Endodermal cell (in vitro differentiated cells): ENCODE measurements around the gene LRP4. TPM values are rescaled to one million over a fixed set of nuclear protein-coding genes. Genes with fewer than 3 reads are reported as not detected.
A peak's percentile ranks its signal among the peaks of the same experiment; 100 is the strongest.

Source experiments
- DNase-seq: peaks from one replicate; pipeline ENCODE4 v3.0.0-alpha.2; 2017
- H3K27ac ChIP-seq: 2 replicates; pipeline ENCODE4 v1.5.1; 2013; ENCODE audit warnings: mild to moderate bottlenecking, low read depth, low read length, moderate library complexity
- H3K27me3 ChIP-seq: 2 replicates; pipeline ENCODE4 v1.6.1; 2013; ENCODE audit warnings: mild to moderate bottlenecking, low read length, moderate library complexity; ENCODE audit not compliant: insufficient read depth, control insufficient read depth, poor library complexity, severe bottlenecking
- H3K36me3 ChIP-seq: 2 replicates; pipeline ENCODE4 v1.7.0; 2013; ENCODE audit warnings: mild to moderate bottlenecking, low read length, moderate library complexity; ENCODE audit not compliant: control insufficient read depth, insufficient read depth
- H3K4me1 ChIP-seq: one replicate; pipeline ENCODE4 v1.7.0; 2013; ENCODE audit warnings: low read length; ENCODE audit not compliant: control insufficient read depth, insufficient read depth
- H3K4me3 ChIP-seq: 2 replicates; pipeline ENCODE4 v1.5.1; 2013; ENCODE audit warnings: mild to moderate bottlenecking, low read length, moderate library complexity
- H3K9ac ChIP-seq: 2 replicates; pipeline ENCODE4 v1.6.1; 2013; ENCODE audit warnings: mild to moderate bottlenecking, low read length, moderate library complexity; ENCODE audit not compliant: poor library complexity, severe bottlenecking; ENCODE audit errors: extremely low read depth
- H3K9me3 ChIP-seq: 2 replicates; pipeline ENCODE4 v1.6.1; 2013; ENCODE audit warnings: mild to moderate bottlenecking, low read length, moderate library complexity; ENCODE audit not compliant: control insufficient read depth
- H3K27ac Mint-ChIP-seq: 2 replicates; pipeline ENCODE4 v1.8.0; 2020; ENCODE audit warnings: mixed read lengths
- H3K27me3 Mint-ChIP-seq: 2 replicates; pipeline ENCODE4 v1.8.0; 2021; ENCODE audit warnings: mild to moderate bottlenecking, mixed read lengths; ENCODE audit not compliant: insufficient read depth
- H3K36me3 Mint-ChIP-seq: 2 replicates; pipeline ENCODE4 v1.8.0; 2020; ENCODE audit warnings: low read depth, mixed read lengths
- H3K4me1 Mint-ChIP-seq: 2 replicates; pipeline ENCODE4 v1.8.0; 2020; ENCODE audit warnings: mixed read lengths
- H3K4me3 Mint-ChIP-seq: 2 replicates; pipeline ENCODE4 v1.8.0; 2020; ENCODE audit warnings: mild to moderate bottlenecking, moderate library complexity, mixed read lengths
- H3K9me3 Mint-ChIP-seq: 2 replicates; pipeline ENCODE4 v1.8.0; 2020; ENCODE audit warnings: mild to moderate bottlenecking, mixed read lengths
- CTCF ChIP-seq: fragments of 200-600 bp; sonication (generic); conservative IDR thresholded peaks from 2 replicates; pipeline ENCODE4 v1.5.0; 2021; ENCODE audit warnings: antibody characterized with exemption, mild to moderate bottlenecking
- WGBS, 2 experiments: methylation state at CpG; one replicate each; pipeline versions ENCODE4 v1.1.5 to v1.1.7; 2013; ENCODE audit warnings: missing lambda C conversion rate in 2 of 2, mixed read lengths in 1 of 2; ENCODE audit not compliant: insufficient coverage in 1 of 2, insufficient read length in 1 of 2; 5-methylcytosine and 5-hydroxymethylcytosine counted together
- long read RNA-seq, 4 experiments: library from polyadenylated mRNA in 2 of 4; library from RNA in 1 of 4; library from capped mRNA in 1 of 4; stranded (forward) in 3 of 4; unstranded in 1 of 4; transcript quantifications; one replicate each; pipeline ENCODE4 v2.0.0, GENCODE V29; 2020 to 2021; ENCODE audit warnings: inconsistent platforms in 1 of 4
- polyA plus RNA-seq, 2 experiments: library from polyadenylated mRNA; stranded (reverse); fragments of 50-300 nt; gene quantifications; one replicate each; pipeline ENCODE4 v1.2.3, GENCODE V29; 2013
- total RNA-seq, 2 donors: library from RNA; stranded (reverse); fragmentation: NEBNext Ultra II Directional in 1 of 2; extraction: Animal tissue kit (Norgen Biotek cat#: 25700) in 1 of 2; gene quantifications; 2 replicates in 1 of 2; 3 replicates in 1 of 2; pipeline ENCODE4 v1.2.1, GENCODE V29; 2021

The LRP4 gene
- 10 to 100 TPM; 12.6 to 13.6 TPM for total RNA-seq
- 73.5 TPM for polyA plus RNA-seq (2013, experiment 1 of 2)
- 68.7 TPM for polyA plus RNA-seq (2013, experiment 2 of 2)
- long read RNA-seq, experiment 1, partial matches to known transcripts, result 0 of 2 reads
- long read RNA-seq, experiment 1, other reads (novel, unspliced or antisense), result 2 of 2 reads
- long read RNA-seq, experiment 2, full-length matches to known transcripts, result 4 of 10 reads
- long read RNA-seq, experiment 2, partial matches to known transcripts, result 6 of 10 reads
- long read RNA-seq, experiment 2, other reads (novel, unspliced or antisense), result 0 of 10 reads
- long read RNA-seq, experiment 3, partial matches to known transcripts, result 5 of 5 reads
- long read RNA-seq, experiment 3, other reads (novel, unspliced or antisense), result 0 of 5 reads
- long read RNA-seq, experiment 4, partial matches to known transcripts, result 0 of 1 reads
- long read RNA-seq, experiment 4, other reads (novel, unspliced or antisense), result 1 of 1 reads

GRCh38 chr11:46918083-46918787 is at the start of gene LRP4:
LRP4 (minus strand) TSS chr11:46918550; CDS start chr11:46918379, 171 bp downstream.
- peak within 1 kb of the TSS; percentile 80 for H3K27ac ChIP-seq
- peak within 1 kb of the TSS; percentile 17 for H3K9ac ChIP-seq
- peak within 1 kb of the TSS; percentile 74 for H3K4me3 Mint-ChIP-seq
- H3K36me3 ChIP-seq, result no peaks in the 10 kb centered on the region
- peak within 1 kb of the TSS; percentile 67 for H3K27ac Mint-ChIP-seq
- H3K9me3 ChIP-seq, result no peaks in the 10 kb centered on the region
- 0% methylated on average over 16 to 97 of the region's 97 CpGs for WGBS, 2 experiments
- H3K36me3 Mint-ChIP-seq, result no peaks in the 10 kb centered on the region
- peaks cover 29% of the 10 kb centered on the region for H3K4me1 Mint-ChIP-seq
- H3K27me3 Mint-ChIP-seq, result peaks cover 34% of the 10 kb centered on the region
- no peaks in the 10 kb centered on the region for H3K9me3 Mint-ChIP-seq
- peak; percentile 84 for DNase-seq
- peak within 1 kb of the TSS; percentile 77 for H3K4me3 ChIP-seq
- H3K27me3 ChIP-seq, result peaks cover 20% of the 10 kb centered on the region
- H3K4me1 ChIP-seq, result no peaks in the 10 kb centered on the region
- TF ChIP-seq CTCF, result no peak

DNA sequence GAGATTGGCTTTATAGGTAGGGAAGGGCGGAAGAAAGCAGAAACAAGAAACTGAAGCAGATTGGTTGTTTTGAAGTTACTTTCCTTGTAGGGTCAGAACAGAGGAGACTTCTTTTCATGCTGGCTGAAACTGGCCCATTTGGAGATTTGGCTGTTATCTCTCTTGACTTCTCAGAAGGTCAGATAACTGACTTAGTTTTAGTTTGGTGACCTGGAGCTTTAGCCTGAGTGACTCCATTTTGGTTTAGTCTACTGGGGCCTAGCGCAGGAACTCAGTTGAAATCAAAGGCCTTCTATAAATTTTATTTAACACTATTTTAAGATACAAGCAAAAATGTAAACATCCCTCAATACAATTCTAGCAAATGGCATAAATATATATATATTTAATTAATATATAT is 49.6 kb upstream of the LRP4 start:
- H3K27ac ChIP-seq, result no peak overlapping the region
- H3K9me3 ChIP-seq, result peaks cover 11% of the 10 kb centered on the region
- H3K9ac ChIP-seq, result no peak overlapping the region
- 91 to 100% methylated on average over 1 to 2 of the region's 2 CpGs for WGBS, 2 experiments
- H3K36me3 ChIP-seq, result peaks cover 9% of the 10 kb centered on the region
- Mint-ChIP-seq H3K27ac (no peak overlapping the region), H3K27me3 (no peaks in the 10 kb centered on the region), H3K36me3 (peaks cover 22% of the 10 kb centered on the region), H3K4me3 (no peak overlapping the region), H3K9me3 (peaks cover 14% of the 10 kb centered on the region), H3K4me1 (peaks cover 3% of the 10 kb centered on the region)
- no peak for TF ChIP-seq CTCF
- DNase-seq, result no peak
- no peaks in the 10 kb centered on the region for H3K4me1 ChIP-seq
- H3K27me3 ChIP-seq, result no peaks in the 10 kb centered on the region
- no peak overlapping the region for H3K4me3 ChIP-seq

DNA sequence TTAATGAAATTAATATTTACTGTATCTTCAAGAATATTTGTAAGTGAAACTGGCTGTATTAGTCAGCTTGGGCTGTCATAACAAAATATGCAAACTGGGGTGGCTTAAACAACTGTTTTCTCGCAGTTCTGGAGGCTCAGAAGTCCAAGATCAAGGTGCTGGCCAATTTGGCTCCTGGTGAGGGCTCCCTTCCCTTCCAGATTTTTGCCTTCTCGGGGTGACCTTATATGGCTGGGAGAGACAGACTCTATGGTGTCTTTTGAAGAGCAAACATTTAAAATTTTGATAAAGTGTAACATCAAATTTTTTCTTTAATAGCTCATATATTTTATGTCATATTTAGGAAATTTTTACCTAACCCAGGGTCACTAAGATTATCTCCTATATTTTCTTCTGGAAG is 48.4 kb upstream of the LRP4 start:
- H3K4me1 ChIP-seq, result no peaks in the 10 kb centered on the region
- H3K9me3 ChIP-seq, result peaks cover 11% of the 10 kb centered on the region
- Mint-ChIP-seq H3K27me3 (no peaks in the 10 kb centered on the region), H3K4me3 (no peak overlapping the region), H3K9me3 (peaks cover 14% of the 10 kb centered on the region), H3K36me3 (peaks cover 27% of the 10 kb centered on the region), H3K4me1 (no peaks in the 10 kb centered on the region), H3K27ac (no peak overlapping the region)
- H3K9ac ChIP-seq, result no peak overlapping the region
- no peak for DNase-seq
- H3K4me3 ChIP-seq, result no peak overlapping the region
- 88 to 100% methylated on average over 1 of the region's 2 CpGs for WGBS, 2 experiments
- H3K27ac ChIP-seq, result no peak overlapping the region
- peaks cover 9% of the 10 kb centered on the region for H3K36me3 ChIP-seq
- no peak for TF ChIP-seq CTCF
- H3K27me3 ChIP-seq, result no peaks in the 10 kb centered on the region
